Measurements from ENCODE around the gene COMMD2. TPM values are rescaled to one million over a fixed set of nuclear protein-coding genes. Genes with fewer than 3 reads are reported as not detected.

The COMMD2 gene
- total and polyA plus RNA-seq, 5 experiments from 2014 or later = 43.7 to 84.2 (median 64.9) TPM

GRCh38 chr3:149716984-149717383 is 35.3 kb downstream of the COMMD2 start:
- Mint-ChIP-seq H3K4me3 (no peak overlapping the region), H3K36me3 (peaks cover 0 to 7% (median 4%) of the 10 kb centered on the region in 3 donors), H3K9me3 (peaks cover 0 to 20% (median 12%) of the 10 kb centered on the region in 9 donors), H3K4me1 (no peaks in the 10 kb centered on the region), H3K27ac (no peak overlapping the region), H3K27me3 (no peaks in the 10 kb centered on the region)
- no peak for ATAC-seq
- no peak for DNase-seq
- POLR2A ChIA-PET = no interaction called here

- POLR2A ChIA-PET = no interaction called here
- DNase-seq (no peak), ATAC-seq (no peak)
- H3K36me3 Mint-ChIP-seq = no peaks in the 10 kb centered on the region
- H3K4me1 Mint-ChIP-seq = no peaks in the 10 kb centered on the region
- no peaks in the 10 kb centered on the region for H3K27me3 Mint-ChIP-seq
- H3K9me3 Mint-ChIP-seq = peaks cover 0 to 4% (median 0%) of the 10 kb centered on the region in 9 donors
- H3K4me3 Mint-ChIP-seq = no peak overlapping the region
- no peak overlapping the region for H3K27ac Mint-ChIP-seq
Observed at GRCh38 chr3:149715247-149715646, 37.0 kb downstream of the COMMD2 start.

GRCh38 chr3:149713730-149714654 is 38.3 kb downstream of the COMMD2 start:
- DNase-seq (no peak), ATAC-seq (no peak)
- Mint-ChIP-seq H3K27me3 (no peaks in the 10 kb centered on the region), H3K4me3 (no peak overlapping the region), H3K27ac (no peak overlapping the region), H3K9me3 (no peaks in the 10 kb centered on the region), H3K4me1 (no peaks in the 10 kb centered on the region), H3K36me3 (no peaks in the 10 kb centered on the region)
- POLR2A ChIA-PET = no interaction called here

- Mint-ChIP-seq H3K4me1 (peaks cover 0 to 1% (median 0%) of the 10 kb centered on the region in 4 donors), H3K9me3 (no peaks in the 10 kb centered on the region), H3K4me3 (no peak overlapping the region), H3K27me3 (no peaks in the 10 kb centered on the region), H3K36me3 (no peaks in the 10 kb centered on the region), H3K27ac (no peak overlapping the region)
- POLR2A ChIA-PET = no interaction called here
- no peak for DNase-seq
- ATAC-seq = no peak
Observed at GRCh38 chr3:149706905-149707304, 45.4 kb downstream of the COMMD2 start.

- ATAC-seq = no peak
- Mint-ChIP-seq H3K9me3 (peaks cover 0 to 2% (median 0%) of the 10 kb centered on the region in 9 donors), H3K27ac (no peak overlapping the region), H3K4me1 (peaks cover 0 to 2% (median 0%) of the 10 kb centered on the region in 4 donors), H3K4me3 (no peak overlapping the region), H3K27me3 (no peaks in the 10 kb centered on the region), H3K36me3 (no peaks in the 10 kb centered on the region)
- no peak for DNase-seq
- POLR2A ChIA-PET = no interaction called here
Observed at GRCh38 chr3:149705416-149705815, 46.9 kb downstream of the COMMD2 start.

- Mint-ChIP-seq H3K4me1 (peaks cover 0 to 2% (median 0%) of the 10 kb centered on the region in 4 donors), H3K27ac (no peak overlapping the region), H3K27me3 (peaks cover 0 to 2% (median 0%) of the 10 kb centered on the region in 5 donors), H3K4me3 (no peak overlapping the region), H3K36me3 (peaks cover 0 to 5% (median 0%) of the 10 kb centered on the region in 3 donors), H3K9me3 (peaks cover 0 to 15% (median 6%) of the 10 kb centered on the region in 9 donors)
- POLR2A ChIA-PET = no interaction called here
- no peak for ATAC-seq
- DNase-seq = no peak
Observed at GRCh38 chr3:149703466-149703865, 48.8 kb downstream of the COMMD2 start.

GRCh38 chr3:149702691-149703441 is 49.4 kb downstream of the COMMD2 start:
- H3K4me1 Mint-ChIP-seq = peaks cover 0 to 2% (median 0%) of the 10 kb centered on the region in 4 donors
- H3K9me3 Mint-ChIP-seq = peaks cover 0 to 19% (median 11%) of the 10 kb centered on the region in 9 donors
- no peak for DNase-seq
- H3K36me3 Mint-ChIP-seq = peaks cover 0 to 5% (median 0%) of the 10 kb centered on the region in 3 donors
- POLR2A ChIA-PET = no interaction called here
- ATAC-seq = no peak
- no peak overlapping the region for H3K4me3 Mint-ChIP-seq
- H3K27ac Mint-ChIP-seq = no peak overlapping the region
- peaks cover 0 to 2% (median 0%) of the 10 kb centered on the region in 5 donors for H3K27me3 Mint-ChIP-seq

GRCh38 chr3:149701977-149702350 is 50.3 kb downstream of the COMMD2 start:
- H3K27me3 Mint-ChIP-seq = peaks cover 0 to 2% (median 0%) of the 10 kb centered on the region in 5 donors
- peaks cover 0 to 12% (median 0%) of the 10 kb centered on the region in 3 donors for H3K36me3 Mint-ChIP-seq
- H3K4me1 Mint-ChIP-seq = peaks cover 0 to 2% (median 0%) of the 10 kb centered on the region in 4 donors
- H3K9me3 Mint-ChIP-seq = peaks cover 0 to 28% (median 14%) of the 10 kb centered on the region in 9 donors
- no peak for ATAC-seq
- POLR2A ChIA-PET = interaction anchor here (0.7 kb wide), 1 partner anchor 133 kb away, joined by 3 read pairs; no protein-coding TSS in a partner anchor
- H3K4me3 Mint-ChIP-seq = peak overlapping the region in 2 of 10 donors; percentile 13 to 77
- peak overlapping the region in 1 of 10 donors; percentile 32 for H3K27ac Mint-ChIP-seq
- no peak for DNase-seq

- Mint-ChIP-seq H3K27ac (peak overlapping the region in 1 of 10 donors; percentile 73), H3K4me3 (peak overlapping the region in 4 of 10 donors; percentile 36 to 77 (median 54)), H3K27me3 (peaks cover 0 to 2% (median 0%) of the 10 kb centered on the region in 5 donors), H3K4me1 (peaks cover 0 to 2% (median 0%) of the 10 kb centered on the region in 4 donors), H3K9me3 (peaks cover 0 to 30% (median 14%) of the 10 kb centered on the region in 9 donors), H3K36me3 (peaks cover 0 to 17% (median 0%) of the 10 kb centered on the region in 3 donors)
- DNase-seq = peak in 1 of 10 donors; percentile 1
- POLR2A ChIA-PET = interaction anchor here (0.7 kb wide), 1 partner anchor 132 kb away, joined by 3 read pairs; no protein-coding TSS in a partner anchor
- no peak for ATAC-seq
Observed at GRCh38 chr3:149701206-149701976, 50.9 kb downstream of the COMMD2 start.

Other genes with a start within 250 kb of the COMMD2 start
- under 1 TPM; 0.57 to 0.58 TPM for gene WWTR1, start 94.5 kb downstream of the COMMD2 start, total RNA-seq
- under 1 TPM; 0.06 to 0.37 (median 0.10) TPM for gene WWTR1, start 94.5 kb downstream of the COMMD2 start, polyA plus RNA-seq
- not detected for gene ANKUB1, start 40.1 kb upstream of the COMMD2 start, total RNA-seq
- gene ANKUB1, start 40.1 kb upstream of the COMMD2 start, polyA plus RNA-seq = not detected
- gene RNF13, start 60.7 kb upstream of the COMMD2 start, total RNA-seq = 10 to 100 TPM; 75.8 to 84.1 TPM
- 100 to 1,000 TPM in 2 of 3 donors, 10 to 100 TPM in 1; 81.4 to 136 (median 132) TPM for gene RNF13, start 60.7 kb upstream of the COMMD2 start, polyA plus RNA-seq
- 10 to 100 TPM; 21.3 to 23.4 TPM for gene PFN2, start 218.4 kb upstream of the COMMD2 start, total RNA-seq
- 10 to 100 TPM in 2 of 3 donors, 1 to 10 TPM in 1; 8.9 to 12.7 (median 11.9) TPM for gene PFN2, start 218.4 kb upstream of the COMMD2 start, polyA plus RNA-seq